GM21390 (cell line): Measurements from ENCODE around the gene CCNB1.
"Not testable (repeated sequence)": the region's sequence is repeated elsewhere in the genome, so short reads cannot be mapped to it uniquely, and the experiment has no call there.

Experiments used
- ATAC-seq: cut with Tn5 transposase; IDR thresholded peaks from one replicate; pipeline ENCODE4 v1.9.1; 2021; ENCODE audit not compliant: unreplicated experiment

CCNB1 gene

GRCh38 chr5:69181659-69182293, 14.8 kb downstream of the CCNB1 start:
- not testable (repeated sequence) for ATAC-seq

- ATAC-seq = no peak
Measured at GRCh38 chr5:69184621-69185020, 17.7 kb downstream of the CCNB1 start.

- no peak for ATAC-seq
Measured at GRCh38 chr5:69187342-69187741, 20.4 kb downstream of the CCNB1 start.

GRCh38 chr5:69188811-69189161, 21.8 kb downstream of the CCNB1 start:
- no peak for ATAC-seq

- ATAC-seq = peak; percentile 96
Measured at GRCh38 chr5:69189162-69190086, 22.5 kb downstream of the CCNB1 start, which contains the start of gene CENPH. Gene CENPH (plus strand): TSS chr5:69189583. CDS start chr5:69189635, 52 bp downstream.

- no peak for ATAC-seq
Measured at GRCh38 chr5:69202497-69202896, 35.5 kb downstream of the CCNB1 start.

GRCh38 chr5:69206528-69207190, 39.7 kb downstream of the CCNB1 start:
- no peak for ATAC-seq

GRCh38 chr5:69209602-69210001, 42.7 kb downstream of the CCNB1 start:
- no peak for ATAC-seq

GRCh38 chr5:69211200-69211599, 44.2 kb downstream of the CCNB1 start:
- no peak for ATAC-seq

- ATAC-seq = peak; percentile 49
Measured at GRCh38 chr5:69212022-69212421, 45.1 kb downstream of the CCNB1 start.

GRCh38 chr5:69213513-69214215, 46.7 kb downstream of the CCNB1 start:
- ATAC-seq = no peak

- ATAC-seq = no peak
Measured at GRCh38 chr5:69217151-69217511, 50.2 kb downstream of the CCNB1 start.

GRCh38 chr5:69217548-69218526, 50.9 kb downstream of the CCNB1 start:
- ATAC-seq = peak; percentile 90

- ATAC-seq = no peak
Measured at GRCh38 chr5:69219939-69220338, 53.0 kb downstream of the CCNB1 start.

- not testable (repeated sequence) for ATAC-seq
Measured at GRCh38 chr5:69220371-69220770, 53.4 kb downstream of the CCNB1 start.

- ATAC-seq = not testable (repeated sequence)
Measured at GRCh38 chr5:69220833-69221232, 53.9 kb downstream of the CCNB1 start.

- ATAC-seq = no peak
Measured at GRCh38 chr5:69224520-69224919, 57.6 kb downstream of the CCNB1 start.

GRCh38 chr5:69225860-69226259, 58.9 kb downstream of the CCNB1 start:
- ATAC-seq = no peak
